Endodermal cell (in vitro differentiated cells): ENCODE results near the gene ARHGAP6. TPM values are rescaled to one million over a fixed set of nuclear protein-coding genes. Genes with fewer than 3 reads are reported as not detected.
A peak's percentile ranks its signal among the peaks of the same experiment; 100 is the strongest.

ENCODE experiments used
- DNase-seq: peaks from one replicate; pipeline ENCODE4 v3.0.0-alpha.2; 2017
- H3K27ac ChIP-seq: 2 replicates; pipeline ENCODE4 v1.5.1; 2013; ENCODE audit warnings: mild to moderate bottlenecking, low read depth, low read length, moderate library complexity
- H3K27me3 ChIP-seq: 2 replicates; pipeline ENCODE4 v1.6.1; 2013; ENCODE audit warnings: mild to moderate bottlenecking, low read length, moderate library complexity; ENCODE audit not compliant: insufficient read depth, control insufficient read depth, poor library complexity, severe bottlenecking
- H3K36me3 ChIP-seq: 2 replicates; pipeline ENCODE4 v1.7.0; 2013; ENCODE audit warnings: mild to moderate bottlenecking, low read length, moderate library complexity; ENCODE audit not compliant: control insufficient read depth, insufficient read depth
- H3K4me1 ChIP-seq: one replicate; pipeline ENCODE4 v1.7.0; 2013; ENCODE audit warnings: low read length; ENCODE audit not compliant: control insufficient read depth, insufficient read depth
- H3K4me3 ChIP-seq: 2 replicates; pipeline ENCODE4 v1.5.1; 2013; ENCODE audit warnings: mild to moderate bottlenecking, low read length, moderate library complexity
- H3K9ac ChIP-seq: 2 replicates; pipeline ENCODE4 v1.6.1; 2013; ENCODE audit warnings: mild to moderate bottlenecking, low read length, moderate library complexity; ENCODE audit not compliant: poor library complexity, severe bottlenecking; ENCODE audit errors: extremely low read depth
- H3K9me3 ChIP-seq: 2 replicates; pipeline ENCODE4 v1.6.1; 2013; ENCODE audit warnings: mild to moderate bottlenecking, low read length, moderate library complexity; ENCODE audit not compliant: control insufficient read depth
- H3K27ac Mint-ChIP-seq: 2 replicates; pipeline ENCODE4 v1.8.0; 2020; ENCODE audit warnings: mixed read lengths
- H3K27me3 Mint-ChIP-seq: 2 replicates; pipeline ENCODE4 v1.8.0; 2021; ENCODE audit warnings: mild to moderate bottlenecking, mixed read lengths; ENCODE audit not compliant: insufficient read depth
- H3K36me3 Mint-ChIP-seq: 2 replicates; pipeline ENCODE4 v1.8.0; 2020; ENCODE audit warnings: low read depth, mixed read lengths
- H3K4me1 Mint-ChIP-seq: 2 replicates; pipeline ENCODE4 v1.8.0; 2020; ENCODE audit warnings: mixed read lengths
- H3K4me3 Mint-ChIP-seq: 2 replicates; pipeline ENCODE4 v1.8.0; 2020; ENCODE audit warnings: mild to moderate bottlenecking, moderate library complexity, mixed read lengths
- H3K9me3 Mint-ChIP-seq: 2 replicates; pipeline ENCODE4 v1.8.0; 2020; ENCODE audit warnings: mild to moderate bottlenecking, mixed read lengths
- CTCF ChIP-seq: fragments of 200-600 bp; sonication (generic); conservative IDR thresholded peaks from 2 replicates; pipeline ENCODE4 v1.5.0; 2021; ENCODE audit warnings: antibody characterized with exemption, mild to moderate bottlenecking
- WGBS, 2 experiments: methylation state at CpG; one replicate each; pipeline versions ENCODE4 v1.1.5 to v1.1.7; 2013; ENCODE audit warnings: missing lambda C conversion rate in 2 of 2, mixed read lengths in 1 of 2; ENCODE audit not compliant: insufficient coverage in 1 of 2, insufficient read length in 1 of 2; 5-methylcytosine and 5-hydroxymethylcytosine counted together
- total RNA-seq, 2 donors: library from RNA; stranded (reverse); fragmentation: NEBNext Ultra II Directional in 1 of 2; extraction: Animal tissue kit (Norgen Biotek cat#: 25700) in 1 of 2; gene quantifications; 2 replicates in 1 of 2; 3 replicates in 1 of 2; pipeline ENCODE4 v1.2.1, GENCODE V29; 2021

Gene ARHGAP6
- total RNA-seq, 2 donors from 2014 or later = 0.48 to 0.73 TPM

GRCh38 chrX:11346121-11346682, 319.5 kb downstream of the ARHGAP6 start:
- no peaks in the 10 kb centered on the region for H3K9me3 ChIP-seq
- no peaks in the 10 kb centered on the region for H3K4me1 ChIP-seq
- no peaks in the 10 kb centered on the region for H3K27me3 Mint-ChIP-seq
- no peaks in the 10 kb centered on the region for H3K4me1 Mint-ChIP-seq
- H3K36me3 ChIP-seq = no peaks in the 10 kb centered on the region
- H3K9me3 Mint-ChIP-seq = peaks cover 17% of the 10 kb centered on the region
- no peak overlapping the region for H3K27ac Mint-ChIP-seq
- no peak overlapping the region for H3K27ac ChIP-seq
- no peak overlapping the region for H3K9ac ChIP-seq
- no peak for TF ChIP-seq CTCF
- no peak overlapping the region for H3K4me3 ChIP-seq
- no peak overlapping the region for H3K4me3 Mint-ChIP-seq
- no peak for DNase-seq
- H3K36me3 Mint-ChIP-seq = no peaks in the 10 kb centered on the region
- no peaks in the 10 kb centered on the region for H3K27me3 ChIP-seq
- 85% methylated on average over 2 of the region's 2 CpGs; no CpG with 5 or more reads in 1 of the 2 experiments for WGBS, 2 experiments

GRCh38 chrX:11342673-11343072, 323.0 kb downstream of the ARHGAP6 start:
- no peaks in the 10 kb centered on the region for H3K9me3 ChIP-seq
- H3K27ac ChIP-seq = no peak overlapping the region
- H3K27ac Mint-ChIP-seq = no peak overlapping the region
- no peak for DNase-seq
- no peaks in the 10 kb centered on the region for H3K27me3 ChIP-seq
- TF ChIP-seq CTCF = no peak
- no peak overlapping the region for H3K9ac ChIP-seq
- H3K4me1 Mint-ChIP-seq = no peaks in the 10 kb centered on the region
- no peaks in the 10 kb centered on the region for H3K4me1 ChIP-seq
- H3K9me3 Mint-ChIP-seq = peaks cover 20% of the 10 kb centered on the region
- H3K36me3 Mint-ChIP-seq = no peaks in the 10 kb centered on the region
- peaks cover 7% of the 10 kb centered on the region for H3K27me3 Mint-ChIP-seq
- no peak overlapping the region for H3K4me3 Mint-ChIP-seq
- H3K36me3 ChIP-seq = no peaks in the 10 kb centered on the region
- no peak overlapping the region for H3K4me3 ChIP-seq

GRCh38 chrX:11341274-11342201, 324.2 kb downstream of the ARHGAP6 start:
- H3K36me3 ChIP-seq = no peaks in the 10 kb centered on the region
- WGBS, 2 experiments = 84 to 100% methylated on average over 2 to 7 of the region's 10 CpGs
- H3K27me3 Mint-ChIP-seq = peaks cover 8% of the 10 kb centered on the region
- no peaks in the 10 kb centered on the region for H3K4me1 Mint-ChIP-seq
- peaks cover 18% of the 10 kb centered on the region for H3K9me3 Mint-ChIP-seq
- no peaks in the 10 kb centered on the region for H3K9me3 ChIP-seq
- no peaks in the 10 kb centered on the region for H3K36me3 Mint-ChIP-seq
- no peak for DNase-seq
- no peak overlapping the region for H3K4me3 Mint-ChIP-seq
- no peaks in the 10 kb centered on the region for H3K4me1 ChIP-seq
- no peak for TF ChIP-seq CTCF
- H3K4me3 ChIP-seq = no peak overlapping the region
- H3K27ac Mint-ChIP-seq = no peak overlapping the region
- H3K9ac ChIP-seq = no peak overlapping the region
- H3K27me3 ChIP-seq = no peaks in the 10 kb centered on the region
- H3K27ac ChIP-seq = peak overlapping the region; percentile 73
